Measurements from ENCODE around the gene ISCA1.

DNA sequence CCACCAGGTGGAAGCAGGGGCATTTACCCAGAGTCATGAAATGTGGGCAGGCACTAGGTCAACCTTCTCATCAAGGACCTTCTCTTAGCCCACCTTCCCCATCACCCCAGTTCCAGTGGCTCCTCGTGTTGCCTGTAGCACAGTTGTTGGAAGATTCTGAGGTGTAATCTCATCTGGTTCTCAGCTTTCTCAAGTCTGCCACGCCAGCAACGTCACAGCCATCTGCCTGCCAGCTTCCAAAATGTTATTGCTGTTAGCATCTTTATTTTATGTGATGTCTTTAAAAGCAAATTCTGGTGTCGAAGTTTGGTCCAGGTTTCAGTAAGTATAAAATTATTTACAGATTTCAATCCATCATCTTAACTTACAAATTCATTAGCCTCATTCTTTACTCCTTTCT lies 33.6 kb downstream of the ISCA1 start:
- TF ChIP-seq CTCF (IDR thresholded peaks at IDR 0.05; ENCODE audit: insufficient read depth, low read length) (no peak), GABPA (IDR thresholded peaks at IDR 0.05; ENCODE audit: low read depth) (no peak), POLR2AphosphoS5 (IDR thresholded peaks at IDR 0.05; ENCODE audit: low read depth) (no peak), SPI1 (IDR thresholded peaks at IDR 0.05; ENCODE audit: borderline replicate concordance, low read depth) (no peak)
- TF ChIP-seq, protein P1, sequence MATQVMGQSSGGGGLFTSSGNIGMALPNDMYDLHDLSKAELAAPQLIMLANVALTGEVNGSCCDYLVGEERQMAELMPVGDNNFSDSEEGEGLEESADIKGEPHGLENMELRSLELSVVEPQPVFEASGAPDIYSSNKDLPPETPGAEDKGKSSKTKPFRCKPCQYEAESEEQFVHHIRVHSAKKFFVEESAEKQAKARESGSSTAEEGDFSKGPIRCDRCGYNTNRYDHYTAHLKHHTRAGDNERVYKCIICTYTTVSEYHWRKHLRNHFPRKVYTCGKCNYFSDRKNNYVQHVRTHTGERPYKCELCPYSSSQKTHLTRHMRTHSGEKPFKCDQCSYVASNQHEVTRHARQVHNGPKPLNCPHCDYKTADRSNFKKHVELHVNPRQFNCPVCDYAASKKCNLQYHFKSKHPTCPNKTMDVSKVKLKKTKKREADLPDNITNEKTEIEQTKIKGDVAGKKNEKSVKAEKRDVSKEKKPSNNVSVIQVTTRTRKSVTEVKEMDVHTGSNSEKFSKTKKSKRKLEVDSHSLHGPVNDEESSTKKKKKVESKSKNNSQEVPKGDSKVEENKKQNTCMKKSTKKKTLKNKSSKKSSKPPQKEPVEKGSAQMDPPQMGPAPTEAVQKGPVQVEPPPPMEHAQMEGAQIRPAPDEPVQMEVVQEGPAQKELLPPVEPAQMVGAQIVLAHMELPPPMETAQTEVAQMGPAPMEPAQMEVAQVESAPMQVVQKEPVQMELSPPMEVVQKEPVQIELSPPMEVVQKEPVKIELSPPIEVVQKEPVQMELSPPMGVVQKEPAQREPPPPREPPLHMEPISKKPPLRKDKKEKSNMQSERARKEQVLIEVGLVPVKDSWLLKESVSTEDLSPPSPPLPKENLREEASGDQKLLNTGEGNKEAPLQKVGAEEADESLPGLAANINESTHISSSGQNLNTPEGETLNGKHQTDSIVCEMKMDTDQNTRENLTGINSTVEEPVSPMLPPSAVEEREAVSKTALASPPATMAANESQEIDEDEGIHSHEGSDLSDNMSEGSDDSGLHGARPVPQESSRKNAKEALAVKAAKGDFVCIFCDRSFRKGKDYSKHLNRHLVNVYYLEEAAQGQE (IDR thresholded peaks at IDR 0.05; ENCODE audit: insufficient replicate concordance, low read depth): no peak
